ENCODE measurements around the gene ECHS1.

ECHS1 gene

DNA sequence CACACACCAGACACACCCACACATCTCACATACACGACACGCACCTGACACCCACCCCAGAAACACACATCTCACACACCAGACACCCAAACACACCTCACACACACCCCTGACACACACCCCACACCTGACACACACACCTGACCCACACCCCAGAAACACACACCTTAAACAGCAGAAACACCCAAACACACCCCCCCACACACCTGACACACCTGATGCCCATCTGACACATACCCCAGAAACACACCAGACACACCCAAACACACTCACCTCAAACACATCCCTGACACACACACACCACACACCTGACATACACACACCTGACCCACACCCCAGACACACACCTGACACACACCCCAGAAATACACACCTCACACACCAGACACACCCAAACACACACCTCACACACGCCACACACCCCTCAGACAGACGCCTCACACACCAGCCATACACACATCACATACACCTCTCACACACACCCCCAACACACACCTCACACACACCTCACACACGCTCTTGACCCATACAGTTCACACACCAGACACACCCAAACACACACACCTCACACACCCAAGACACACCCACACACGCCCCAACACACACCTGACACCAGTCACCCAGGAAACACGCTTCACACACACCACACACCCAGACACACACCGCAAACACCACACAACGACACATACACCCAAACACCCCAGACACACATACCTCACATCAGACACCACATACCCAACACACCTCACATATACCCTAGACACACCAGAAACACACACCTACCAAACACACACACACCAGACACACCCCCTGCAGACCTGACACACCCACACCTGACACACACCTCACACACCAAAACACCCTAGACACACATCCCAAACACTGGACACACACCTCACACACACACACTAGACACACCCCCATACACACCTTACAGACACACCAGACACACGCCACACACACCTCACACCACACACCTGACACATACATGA, 34.8 kb downstream of the ECHS1 start:
- no peak for TF ChIP-seq CTCF (conservative IDR thresholded peaks at IDR 0.05; ENCODE audit: low read length)
- no peak overlapping the region for H3K4me3 ChIP-seq (ENCODE audit: low read length)
- no peak for DNase-seq (ENCODE audit: low read depth)

- no peak for DNase-seq (ENCODE audit: low read depth)
- H3K4me3 ChIP-seq (ENCODE audit: low read length): no peak overlapping the region
- no peak for TF ChIP-seq CTCF (conservative IDR thresholded peaks at IDR 0.05; ENCODE audit: low read length)
Observed at GRCh38 chr10:133337370-133337725, 35.8 kb downstream of the ECHS1 start.

- TF ChIP-seq CTCF (conservative IDR thresholded peaks at IDR 0.05; ENCODE audit: low read length): no peak
- no peak for DNase-seq (ENCODE audit: low read depth)
Observed at GRCh38 chr10:133336577-133337369, 36.4 kb downstream of the ECHS1 start, which contains the start of gene CALY. TSS of gene CALY (minus strand) at chr10:133336896. CDS start at chr10:133328989, 7,907 bp downstream.

GRCh38 chr10:133336118-133336576, 37.0 kb downstream of the ECHS1 start:
- no peak overlapping the region for H3K4me3 ChIP-seq (ENCODE audit: low read length)
- DNase-seq (ENCODE audit: low read depth): no peak
- TF ChIP-seq CTCF (conservative IDR thresholded peaks at IDR 0.05; ENCODE audit: low read length): no peak

More at GRCh38 chr10:133336577-133337369, 36.4 kb downstream of the ECHS1 start, which contains the start of gene CALY:
- H3K4me3 ChIP-seq (ENCODE audit: low read length): no peak within 1 kb of the TSS

- peak overlapping the region; percentile 37 for H3K4me3 ChIP-seq (ENCODE audit: low read length)
- no peak for TF ChIP-seq CTCF (conservative IDR thresholded peaks at IDR 0.05; ENCODE audit: low read length)
- peak; percentile 46 for DNase-seq (ENCODE audit: low read depth)
Observed at GRCh38 chr10:133335246-133336117, 37.7 kb downstream of the ECHS1 start.

- no peak for TF ChIP-seq CTCF (conservative IDR thresholded peaks at IDR 0.05; ENCODE audit: low read length)
- no peak overlapping the region; the same call in none of the 2 replicates for H3K4me3 ChIP-seq (ENCODE audit: low read length)
- DNase-seq (ENCODE audit: low read depth): no peak
Observed at GRCh38 chr10:133334503-133335245, 38.5 kb downstream of the ECHS1 start.

All from AG10803 (cell line).